Measurements from ENCODE around the gene ANKMY1. TPM values are rescaled to one million over a fixed set of nuclear protein-coding genes. Genes with fewer than 3 reads are reported as not detected.

Gene ANKMY1
- polyA plus RNA-seq, 1 experiment, result 2.9 TPM

- H3K4me3 ChIP-seq (ENCODE audit: low read depth, low read length), result no peak overlapping the region
- no peak for TF ChIP-seq CTCF (IDR thresholded peaks at IDR 0.05; ENCODE audit: low read depth, low read length)
- DNase-seq (ENCODE audit: low read depth, low spot score), result no peak
- no peaks in the 10 kb centered on the region; the same call in 1 of the 2 replicates for H3K9me3 ChIP-seq (ENCODE audit: control insufficient read depth, insufficient read depth, low read length)
- ChIA-PET CTCF (no interaction called here), POLR2A (interaction anchor here (2.1 kb wide), 1 partner anchor 11 kb away, joined by 5 read pairs; the partner anchor contains the start of gene CAPN10)
- no peaks in the 10 kb centered on the region for H3K27me3 ChIP-seq (ENCODE audit: control insufficient read depth, insufficient read depth, low read length)
- H3K27ac ChIP-seq (ENCODE audit: low read depth, low read length), result no peak overlapping the region
Observed at GRCh38 chr2:240597419-240598181, 39.8 kb upstream of the ANKMY1 start.

GRCh38 chr2:240597054-240597418, 39.2 kb upstream of the ANKMY1 start:
- no peak for TF ChIP-seq CTCF (IDR thresholded peaks at IDR 0.05; ENCODE audit: low read depth, low read length)
- Histone ChIP-seq H3K27me3 (ENCODE audit: control insufficient read depth, insufficient read depth, low read length) (no peaks in the 10 kb centered on the region), H3K9me3 (ENCODE audit: control insufficient read depth, insufficient read depth, low read length) (no peaks in the 10 kb centered on the region; the same call in 1 of the 2 replicates), H3K4me3 (ENCODE audit: low read depth, low read length) (no peak overlapping the region), H3K27ac (ENCODE audit: low read depth, low read length) (no peak overlapping the region)
- no peak for DNase-seq (ENCODE audit: low read depth, low spot score)
- ChIA-PET CTCF (no interaction called here), POLR2A (interaction anchor here (2.1 kb wide), 1 partner anchor 11 kb away, joined by 5 read pairs; the partner anchor contains the start of gene CAPN10)

- POLR2A ChIA-PET, result no interaction called here
- CTCF ChIA-PET, result no interaction called here
- Histone ChIP-seq H3K27me3 (ENCODE audit: control insufficient read depth, insufficient read depth, low read length) (no peaks in the 10 kb centered on the region), H3K4me3 (ENCODE audit: low read depth, low read length) (no peak overlapping the region), H3K27ac (ENCODE audit: low read depth, low read length) (no peak overlapping the region), H3K9me3 (ENCODE audit: control insufficient read depth, insufficient read depth, low read length) (no peaks in the 10 kb centered on the region; the same call in 1 of the 2 replicates)
- no peak for DNase-seq (ENCODE audit: low read depth, low spot score)
- TF ChIP-seq CTCF (IDR thresholded peaks at IDR 0.05; ENCODE audit: low read depth, low read length), result no peak
Observed at GRCh38 chr2:240596491-240596931, 38.7 kb upstream of the ANKMY1 start.

GRCh38 chr2:240596080-240596460, 38.3 kb upstream of the ANKMY1 start:
- no peak for DNase-seq (ENCODE audit: low read depth, low spot score)
- Histone ChIP-seq H3K27me3 (ENCODE audit: control insufficient read depth, insufficient read depth, low read length) (no peaks in the 10 kb centered on the region), H3K4me3 (ENCODE audit: low read depth, low read length) (no peak overlapping the region), H3K9me3 (ENCODE audit: control insufficient read depth, insufficient read depth, low read length) (no peaks in the 10 kb centered on the region; the same call in 1 of the 2 replicates), H3K27ac (ENCODE audit: low read depth, low read length) (no peak overlapping the region)
- no peak for TF ChIP-seq CTCF (IDR thresholded peaks at IDR 0.05; ENCODE audit: low read depth, low read length)
- ChIA-PET CTCF (no interaction called here), POLR2A (no interaction called here)

- Histone ChIP-seq H3K9me3 (ENCODE audit: control insufficient read depth, insufficient read depth, low read length) (no peaks in the 10 kb centered on the region; the same call in 1 of the 2 replicates), H3K4me3 (ENCODE audit: low read depth, low read length) (no peak overlapping the region), H3K27ac (ENCODE audit: low read depth, low read length) (no peak overlapping the region), H3K27me3 (ENCODE audit: control insufficient read depth, insufficient read depth, low read length) (no peaks in the 10 kb centered on the region)
- ChIA-PET CTCF (no interaction called here), POLR2A (no interaction called here)
- peak; percentile 42 for TF ChIP-seq CTCF (IDR thresholded peaks at IDR 0.05; ENCODE audit: low read depth, low read length)
- no peak for DNase-seq (ENCODE audit: low read depth, low spot score)
Observed at GRCh38 chr2:240595381-240596079, 37.7 kb upstream of the ANKMY1 start.

Data from AG04450 (cell line).